ENCODE measurements around the gene USP44.

DNA sequence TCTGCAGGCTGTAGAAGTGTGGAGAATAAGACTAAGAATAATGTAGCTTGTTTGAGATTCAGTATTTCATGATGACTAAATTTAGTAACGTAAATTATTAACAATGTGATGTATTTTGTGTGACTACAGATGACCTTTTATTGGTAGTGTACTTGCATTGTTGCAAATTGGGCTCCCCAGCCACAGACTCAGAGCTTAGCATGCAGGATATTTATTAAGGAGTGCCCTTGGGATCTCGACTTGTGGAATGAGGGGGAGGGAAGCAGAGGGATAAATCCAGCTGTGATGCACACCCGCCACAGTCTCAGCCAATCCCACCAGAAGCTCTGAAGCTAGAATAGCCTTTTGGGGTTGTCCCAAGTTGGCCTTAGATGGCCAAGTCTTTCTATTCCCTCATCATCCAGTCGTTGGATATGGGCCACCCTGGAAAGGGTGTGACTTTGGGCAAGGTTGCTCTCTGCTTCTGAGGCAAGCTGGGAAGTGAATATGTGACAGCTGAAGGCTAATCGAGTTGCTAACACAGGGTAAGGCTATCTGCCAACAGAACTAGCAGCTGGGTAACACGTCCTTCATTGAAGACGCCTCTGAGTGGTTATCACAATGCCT, 42.1 kb upstream of the USP44 start:
- TF ChIP-seq, protein P1, sequence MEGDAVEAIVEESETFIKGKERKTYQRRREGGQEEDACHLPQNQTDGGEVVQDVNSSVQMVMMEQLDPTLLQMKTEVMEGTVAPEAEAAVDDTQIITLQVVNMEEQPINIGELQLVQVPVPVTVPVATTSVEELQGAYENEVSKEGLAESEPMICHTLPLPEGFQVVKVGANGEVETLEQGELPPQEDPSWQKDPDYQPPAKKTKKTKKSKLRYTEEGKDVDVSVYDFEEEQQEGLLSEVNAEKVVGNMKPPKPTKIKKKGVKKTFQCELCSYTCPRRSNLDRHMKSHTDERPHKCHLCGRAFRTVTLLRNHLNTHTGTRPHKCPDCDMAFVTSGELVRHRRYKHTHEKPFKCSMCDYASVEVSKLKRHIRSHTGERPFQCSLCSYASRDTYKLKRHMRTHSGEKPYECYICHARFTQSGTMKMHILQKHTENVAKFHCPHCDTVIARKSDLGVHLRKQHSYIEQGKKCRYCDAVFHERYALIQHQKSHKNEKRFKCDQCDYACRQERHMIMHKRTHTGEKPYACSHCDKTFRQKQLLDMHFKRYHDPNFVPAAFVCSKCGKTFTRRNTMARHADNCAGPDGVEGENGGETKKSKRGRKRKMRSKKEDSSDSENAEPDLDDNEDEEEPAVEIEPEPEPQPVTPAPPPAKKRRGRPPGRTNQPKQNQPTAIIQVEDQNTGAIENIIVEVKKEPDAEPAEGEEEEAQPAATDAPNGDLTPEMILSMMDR (IDR thresholded peaks at IDR 0.05), result no peak
- TF ChIP-seq POLR2AphosphoS5 (IDR thresholded peaks at IDR 0.05), result no peak
- no peak for TF ChIP-seq POLR2A (IDR thresholded peaks at IDR 0.05)

Measured in transverse colon (tissue), 4 donors.